Stimulated activated CD4-positive, alpha-beta T cell treated with anti-CD3 and anti-CD28 coated beads, Interleukin-15, amount 100 ng/mL, for 24 hours (primary cell): Measurements from ENCODE around the gene PPIB.
"Not testable (repeated sequence)": the region's sequence is repeated elsewhere in the genome, so short reads cannot be mapped to it uniquely, and the experiment has no call there.

Source experiments
- DNase-seq: peaks from one replicate; pipeline ENCODE4 v3.0.0-alpha.2; 2020

PPIB gene

DNA sequence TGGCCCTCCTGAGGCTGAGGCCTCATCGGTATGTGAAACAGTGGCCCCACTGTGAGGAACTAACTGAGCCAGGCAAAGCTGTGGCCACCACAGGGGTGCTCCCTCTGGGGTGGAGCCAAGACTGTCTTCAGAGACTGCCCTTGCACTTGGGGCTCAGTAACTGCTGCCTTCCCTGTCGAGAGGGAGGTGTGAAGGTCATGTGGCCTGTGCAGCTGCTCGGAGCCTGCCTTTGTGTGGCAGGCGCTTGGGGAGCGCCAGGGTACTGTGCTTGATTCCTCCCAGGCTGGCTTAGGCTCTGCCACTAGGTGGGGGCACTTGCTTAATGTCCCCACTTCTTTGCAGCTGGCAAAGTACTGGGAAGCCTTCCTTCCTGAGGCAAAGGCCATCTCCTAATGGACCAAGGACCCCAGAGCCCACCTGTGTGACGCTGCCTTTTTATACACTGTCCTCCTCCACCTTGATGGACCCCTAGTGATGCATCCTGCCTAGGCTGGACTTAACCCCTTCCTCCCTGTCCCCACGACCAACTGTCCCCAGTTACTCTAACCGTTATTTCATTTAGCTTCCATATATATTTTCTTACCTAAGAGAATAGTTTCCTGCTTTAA is 25.5 kb downstream of the PPIB start:
- DNase-seq, result no peak

GRCh38 chr15:64136347-64136746 is 26.5 kb downstream of the PPIB start:
- DNase-seq, result no peak

- no peak for DNase-seq
These were observed 28.4 kb downstream of the PPIB start for GRCh38 chr15:64134345-64134829.

DNA sequence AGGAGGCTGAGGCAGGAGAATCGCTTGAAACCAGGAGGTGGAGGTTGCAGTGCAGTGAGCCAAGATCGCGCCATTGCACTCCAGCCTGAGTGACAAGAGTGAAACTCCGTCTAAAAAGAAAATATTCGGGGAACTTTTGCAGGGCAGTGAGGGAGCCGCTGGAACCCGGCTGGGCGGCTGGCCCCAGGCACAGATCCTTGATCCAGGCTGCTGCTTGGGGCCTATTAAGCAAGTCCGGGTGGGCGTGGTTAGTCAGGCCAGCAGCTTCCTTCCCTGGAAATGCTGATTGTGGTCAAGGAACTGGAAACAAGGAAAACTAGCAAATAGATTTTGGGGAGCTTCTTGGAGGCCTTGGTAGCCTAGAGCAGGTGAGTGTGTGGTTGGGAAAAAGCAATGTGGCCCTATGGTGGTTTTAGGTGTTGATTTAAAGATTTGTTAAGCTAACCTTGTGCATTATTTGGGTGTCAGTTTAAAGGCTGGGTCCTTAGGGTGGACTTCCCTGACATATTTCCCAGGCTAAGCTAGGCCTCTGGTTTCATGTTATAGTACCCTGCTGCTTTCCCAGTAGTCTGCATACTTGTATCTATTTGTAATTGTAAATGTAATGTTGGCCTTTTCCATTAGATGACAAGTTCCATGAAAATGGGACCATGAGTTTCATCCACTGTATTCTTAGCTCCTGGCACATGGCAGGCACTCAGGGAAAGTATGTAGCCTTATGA is 29.0 kb downstream of the PPIB start:
- DNase-seq, result no peak

GRCh38 chr15:64132217-64132616 is 30.6 kb downstream of the PPIB start:
- no peak for DNase-seq

DNA sequence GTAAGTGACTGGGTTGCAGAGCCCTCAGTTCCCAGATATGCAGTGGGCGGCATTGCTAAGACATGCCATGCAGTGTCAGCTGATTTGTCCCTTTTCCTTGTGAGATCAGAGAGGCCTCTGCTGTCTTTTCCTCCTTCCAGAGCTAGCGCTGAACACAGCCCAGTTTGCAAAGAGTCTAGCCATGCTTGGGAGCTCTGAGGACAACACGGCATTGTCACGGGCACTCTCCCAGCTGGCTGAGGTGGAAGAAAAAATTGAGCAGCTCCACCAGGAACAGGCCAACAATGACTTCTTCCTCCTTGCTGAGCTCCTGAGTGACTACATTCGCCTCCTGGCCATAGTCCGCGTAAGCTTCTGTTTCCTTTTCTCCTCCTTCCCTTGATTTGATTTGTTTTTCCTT is 31.3 kb downstream of the PPIB start:
- DNase-seq, result no peak

DNA sequence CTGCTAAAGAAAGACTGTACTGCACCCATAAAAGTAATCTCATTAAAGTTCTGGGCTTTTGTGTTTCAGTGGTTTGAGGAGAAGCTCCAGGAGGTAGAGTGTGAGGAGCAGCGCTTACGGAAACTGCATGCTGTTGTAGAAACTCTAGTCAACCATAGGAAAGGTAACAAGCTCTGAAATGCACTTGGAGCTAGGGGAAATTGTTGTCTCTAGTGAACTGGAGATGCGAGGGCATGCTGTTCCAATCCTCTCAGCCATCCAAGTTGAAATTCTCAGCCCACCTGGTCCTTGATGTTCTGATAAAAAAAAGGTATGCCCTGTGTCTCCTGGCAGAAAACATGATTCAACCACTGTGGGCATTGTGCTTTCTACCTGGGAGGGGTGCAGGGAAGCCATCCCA is 32.7 kb downstream of the PPIB start:
- DNase-seq, result no peak

GRCh38 chr15:64127521-64128270 is 35.1 kb downstream of the PPIB start:
- DNase-seq, result no peak

DNA sequence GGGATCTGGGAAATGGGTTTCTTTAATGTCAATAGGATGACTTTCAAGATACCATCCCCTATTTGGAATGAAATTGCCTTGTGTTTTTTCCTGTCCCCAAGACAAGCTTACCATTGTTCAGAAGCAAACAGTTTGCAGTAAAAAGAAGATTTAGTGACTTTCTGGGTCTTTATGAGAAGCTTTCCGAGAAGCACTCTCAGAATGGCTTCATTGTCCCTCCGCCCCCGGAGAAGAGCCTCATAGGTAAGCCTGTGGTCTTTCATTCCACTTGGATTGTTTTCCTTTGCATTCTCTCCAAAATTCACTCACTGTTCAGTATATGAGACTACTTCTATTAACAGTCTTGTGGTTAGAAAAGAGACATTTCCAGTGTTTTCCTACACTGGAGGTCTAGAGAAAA is 36.8 kb downstream of the PPIB start:
- no peak for DNase-seq

- no peak for DNase-seq
These were observed 39.9 kb downstream of the PPIB start for GRCh38 chr15:64122936-64123351.

DNA sequence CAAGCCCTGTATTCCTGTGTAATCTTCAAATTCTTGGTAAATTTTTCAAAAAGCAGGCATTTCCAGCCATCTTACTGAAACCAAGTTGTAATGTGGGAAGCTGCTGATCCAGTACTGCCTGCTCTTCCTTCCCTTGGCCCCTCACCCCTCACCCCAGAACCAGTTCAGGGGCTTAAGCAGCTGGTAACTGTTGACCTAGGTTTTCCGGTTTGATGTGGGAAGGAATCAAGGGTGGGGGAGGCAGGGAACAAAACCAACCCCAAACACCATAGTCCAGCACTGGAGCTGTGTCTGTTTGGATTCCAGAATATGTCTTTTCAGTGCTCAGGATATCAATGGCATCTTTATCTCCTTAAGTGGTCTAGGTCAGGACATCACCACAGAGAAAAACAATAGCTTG is 40.4 kb downstream of the PPIB start:
- DNase-seq, result no peak

DNA sequence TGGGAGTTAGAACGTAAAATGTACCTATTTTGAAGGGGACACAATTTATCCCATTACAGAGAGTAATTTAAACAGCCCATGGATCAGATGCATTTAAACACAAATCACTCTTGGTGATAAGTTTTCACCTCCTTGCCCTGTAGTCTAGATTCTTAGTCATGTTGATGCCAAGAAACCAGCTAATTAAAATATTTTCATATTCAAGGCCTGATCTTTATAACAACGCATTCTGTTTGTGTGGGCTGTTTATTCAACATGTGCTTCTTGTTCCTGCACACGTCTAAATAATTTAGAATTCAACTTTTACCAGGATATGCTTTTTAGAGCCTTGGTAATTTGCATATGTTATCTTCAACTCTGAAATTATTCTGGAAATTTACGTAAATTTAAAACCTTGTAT is 41.2 kb downstream of the PPIB start:
- DNase-seq, result no peak

DNA sequence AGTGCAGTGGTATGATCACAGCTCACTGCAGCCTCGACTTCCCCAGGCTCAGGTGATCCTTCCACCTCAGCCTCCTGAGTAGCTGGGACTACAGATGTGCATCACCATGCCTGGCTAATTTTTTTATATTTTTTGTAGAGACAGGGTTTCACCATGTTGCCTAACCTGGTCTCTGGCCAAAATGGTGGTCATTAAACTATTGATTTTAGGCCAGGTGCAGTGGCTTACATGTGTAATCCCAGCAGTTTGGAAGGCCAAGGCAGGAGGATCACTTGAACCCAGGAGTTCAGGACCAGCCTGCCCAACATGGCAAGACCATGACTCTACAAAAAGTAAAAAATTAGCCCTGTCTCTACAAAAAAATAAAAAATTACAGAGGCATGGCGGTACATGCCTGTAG is 42.5 kb downstream of the PPIB start:
- not testable (repeated sequence) for DNase-seq

GRCh38 chr15:64117759-64118487 is 44.9 kb downstream of the PPIB start:
- no peak for DNase-seq

DNA sequence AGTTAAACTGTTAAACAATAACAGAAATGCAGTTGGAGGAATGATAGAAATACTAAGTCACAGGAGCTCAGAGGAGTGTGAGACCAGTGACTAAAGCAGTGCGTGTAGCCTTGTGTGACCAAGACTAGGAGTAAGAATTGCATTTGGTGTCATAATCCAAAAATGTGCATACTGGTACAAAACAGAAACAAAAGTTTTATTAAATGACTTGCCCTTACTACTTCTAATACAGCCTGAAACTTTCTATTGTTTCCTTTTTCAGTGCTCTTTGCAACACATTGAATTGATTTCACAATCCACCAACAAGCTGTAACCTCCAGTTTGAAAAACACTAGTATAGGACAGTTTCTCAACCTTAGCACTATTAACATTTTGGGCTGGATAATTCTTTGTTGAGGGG is 49.9 kb downstream of the PPIB start:
- no peak for DNase-seq

DNA sequence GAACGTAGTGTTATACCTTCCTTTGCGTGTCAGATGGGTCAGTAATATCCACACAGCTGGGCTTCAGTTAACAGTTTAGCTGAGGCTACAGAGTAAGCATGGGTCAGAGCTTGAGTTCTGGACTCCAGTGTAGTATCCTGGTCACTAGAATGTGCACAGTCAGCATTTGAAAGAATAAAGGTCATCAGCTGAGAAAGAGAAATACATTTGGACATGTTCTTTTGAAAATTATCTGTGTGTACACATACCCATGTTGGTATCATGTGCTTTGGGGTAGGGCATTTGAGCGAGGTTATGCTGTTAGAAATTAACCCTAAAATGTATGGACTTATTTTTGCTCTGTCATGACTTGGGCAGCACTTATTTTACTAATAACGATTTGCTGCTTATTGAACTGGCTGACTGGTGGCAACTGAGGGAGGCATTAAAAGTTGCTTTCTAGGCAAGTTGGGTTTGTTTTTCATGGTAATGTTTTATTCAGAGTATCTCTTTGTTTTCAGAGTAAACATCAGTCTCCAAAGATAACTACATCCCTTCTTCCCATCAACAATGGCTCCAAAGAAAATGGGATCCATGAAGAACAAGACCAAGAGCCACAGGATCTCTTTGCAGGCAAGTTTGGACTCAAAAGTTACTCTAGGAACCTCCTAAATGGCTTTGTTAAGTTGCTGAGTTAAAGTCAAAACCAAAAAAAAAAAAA is 50.6 kb downstream of the PPIB start:
- no peak for DNase-seq

GRCh38 chr15:64111679-64112050 is 51.2 kb downstream of the PPIB start:
- no peak for DNase-seq

DNA sequence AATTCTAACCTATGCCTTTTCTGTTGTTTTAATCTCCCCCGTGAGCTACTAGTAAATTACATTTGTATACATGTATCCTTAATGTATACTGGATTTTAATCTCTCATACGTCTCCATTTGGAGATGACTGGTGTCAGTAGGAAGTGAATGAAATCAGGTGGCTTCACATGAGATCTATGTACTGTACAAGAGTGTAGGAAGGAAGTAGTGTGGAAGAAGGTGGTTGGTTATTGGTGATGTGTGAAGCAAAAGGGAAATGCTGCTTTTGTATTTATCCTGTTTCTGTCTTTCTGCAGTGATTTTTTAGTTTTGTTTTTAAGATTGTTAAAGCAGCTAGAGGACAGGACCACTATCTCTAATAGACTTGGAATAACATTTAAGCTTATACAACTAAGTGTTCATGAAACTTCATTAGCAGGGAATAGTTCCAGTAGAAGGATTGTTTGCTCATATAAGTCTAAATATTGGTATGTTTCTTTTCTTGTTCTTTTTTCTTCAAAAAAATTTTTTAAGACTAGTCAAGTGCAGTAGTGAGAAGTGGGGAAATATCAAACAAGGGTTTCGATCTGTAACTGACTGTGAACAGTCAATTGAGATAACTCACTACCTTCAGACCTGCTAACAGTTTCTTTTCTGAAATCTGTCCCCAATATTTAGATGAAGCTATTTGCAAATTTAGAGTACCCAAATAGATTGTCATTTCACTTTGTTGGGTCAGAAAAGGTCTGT is 51.7 kb downstream of the PPIB start:
- DNase-seq, result no peak

GRCh38 chr15:64110108-64110701 is 52.6 kb downstream of the PPIB start:
- not testable (repeated sequence) for DNase-seq

DNA sequence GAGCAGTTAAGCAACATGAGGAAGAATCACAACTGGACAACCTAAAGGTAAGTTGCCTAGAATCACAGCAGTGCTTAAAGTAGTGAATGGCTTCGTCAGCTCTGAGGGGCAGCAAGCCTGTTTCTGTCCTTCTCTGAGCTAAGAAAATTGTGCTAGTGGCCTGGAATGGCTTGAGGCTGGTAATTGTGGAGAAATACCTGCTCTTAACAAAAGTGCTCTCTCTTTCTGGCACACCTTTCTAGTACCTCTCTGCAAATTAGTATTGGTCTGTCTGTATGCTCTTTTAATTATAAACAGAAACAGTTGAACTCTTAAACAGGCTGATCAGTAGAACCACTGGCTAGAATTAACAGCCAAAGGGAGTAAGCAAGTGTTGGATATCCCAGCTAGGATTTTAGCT is 55.5 kb downstream of the PPIB start:
- no peak for DNase-seq
